Astrocyte (in vitro differentiated cells and primary cell): ENCODE data around the gene ATXN2L. TPM values are rescaled to one million over a fixed set of nuclear protein-coding genes. Genes with fewer than 3 reads are reported as not detected.
A peak's percentile ranks its signal among the peaks of the same experiment; 100 is the strongest.

ENCODE experiments used
- DNase-seq: peaks from one replicate; pipeline ENCODE4 v3.0.0-alpha.2; 2010; ENCODE audit warnings: low read depth
- FAIRE-seq: peaks from 2 replicates; lab custom pipeline; 2011; peaks lifted over from hg19 to GRCh38; lab: Jason Lieb, UNC
- H2AFZ ChIP-seq: 2 replicates; pipeline ENCODE4 v1.6.0; 2012; ENCODE audit warnings: low read depth, low read length, inconsistent platforms
- H3K27ac ChIP-seq: 2 replicates; pipeline ENCODE4 v1.5.1; 2011; ENCODE audit warnings: low read depth, low read length, inconsistent platforms
- H3K27me3 ChIP-seq: 2 replicates; pipeline ENCODE4 v1.6.0; 2011; ENCODE audit warnings: low read length, inconsistent platforms; ENCODE audit not compliant: insufficient read depth
- H3K36me3 ChIP-seq: 2 replicates; pipeline ENCODE4 v1.5.1; 2011; ENCODE audit warnings: low read length, inconsistent platforms; ENCODE audit not compliant: insufficient read depth
- H3K4me1 ChIP-seq: 2 replicates; pipeline ENCODE4 v1.5.1; 2011; ENCODE audit warnings: low read length, inconsistent platforms; ENCODE audit not compliant: insufficient read depth
- H3K4me2 ChIP-seq: 2 replicates; pipeline ENCODE4 v1.6.0; 2012; ENCODE audit warnings: low read length, inconsistent platforms
- H3K4me3 ChIP-seq: 2 replicates; pipeline ENCODE4 v1.5.1; 2011; ENCODE audit warnings: low read depth, mild to moderate bottlenecking, low read length, inconsistent platforms; ENCODE audit not compliant: insufficient read depth
- H3K79me2 ChIP-seq: 2 replicates; pipeline ENCODE4 v1.6.0; 2012; ENCODE audit warnings: mild to moderate bottlenecking, low read length, inconsistent platforms; ENCODE audit not compliant: insufficient read depth
- H3K9ac ChIP-seq: 2 replicates; pipeline ENCODE4 v1.6.0; 2012; ENCODE audit warnings: mild to moderate bottlenecking, low read length, inconsistent platforms
- H3K9me3 ChIP-seq: 2 replicates; pipeline ENCODE4 v1.5.1; 2012; ENCODE audit warnings: low read depth, mild to moderate bottlenecking, low read length, inconsistent platforms; ENCODE audit not compliant: insufficient read depth
- H4K20me1 ChIP-seq: 2 replicates; pipeline ENCODE4 v1.6.0; 2012; ENCODE audit warnings: low read length, inconsistent platforms; ENCODE audit not compliant: insufficient read depth
- H3K27ac Mint-ChIP-seq: one replicate; pipeline ENCODE4 v1.8.0; 2021; ENCODE audit warnings: mild to moderate bottlenecking, mixed read lengths; ENCODE audit not compliant: unreplicated experiment
- H3K27me3 Mint-ChIP-seq: one replicate; pipeline ENCODE4 v1.8.0; 2021; ENCODE audit warnings: low read depth, mixed read lengths; ENCODE audit not compliant: unreplicated experiment
- H3K36me3 Mint-ChIP-seq: one replicate; pipeline ENCODE4 v1.8.0; 2021; ENCODE audit warnings: low read depth, mixed read lengths; ENCODE audit not compliant: unreplicated experiment
- H3K4me1 Mint-ChIP-seq: one replicate; pipeline ENCODE4 v1.8.0; 2021; ENCODE audit warnings: low read depth, mixed read lengths; ENCODE audit not compliant: unreplicated experiment
- H3K4me3 Mint-ChIP-seq: one replicate; pipeline ENCODE4 v1.8.0; 2021; ENCODE audit warnings: mild to moderate bottlenecking, moderate library complexity, mixed read lengths; ENCODE audit not compliant: unreplicated experiment
- H3K9me3 Mint-ChIP-seq: one replicate; pipeline ENCODE4 v1.8.0; 2021; ENCODE audit warnings: mild to moderate bottlenecking, mixed read lengths; ENCODE audit not compliant: unreplicated experiment
- EZH2 ChIP-seq: IDR thresholded peaks from 2 replicates; pipeline ENCODE4 v1.6.1; 2012; ENCODE audit warnings: mild to moderate bottlenecking, low read length, inconsistent platforms; ENCODE audit not compliant: insufficient read depth
- total RNA-seq: library from RNA; stranded (reverse); gene quantifications from 2 replicates; pipeline ENCODE4 v1.2.1, GENCODE V29; 2021
- TF ChIP-seq, protein P1 (sequence below): IDR thresholded peaks from 2 replicates; pipeline ENCODE4 v1.5.1; 2011; ENCODE audit warnings: low read depth, mild to moderate bottlenecking, inconsistent platforms, low read length, moderate library complexity; ENCODE audit not compliant: insufficient read depth

The ATXN2L gene
- total RNA-seq, 1 donor from 2014 or later: 191 TPM

GRCh38 chr16:28872952-28873351, 50.2 kb downstream of the ATXN2L start:
- no peaks in the 10 kb centered on the region for H3K9me3 ChIP-seq
- no peak for TF ChIP-seq EZH2
- TF ChIP-seq, protein P1, sequence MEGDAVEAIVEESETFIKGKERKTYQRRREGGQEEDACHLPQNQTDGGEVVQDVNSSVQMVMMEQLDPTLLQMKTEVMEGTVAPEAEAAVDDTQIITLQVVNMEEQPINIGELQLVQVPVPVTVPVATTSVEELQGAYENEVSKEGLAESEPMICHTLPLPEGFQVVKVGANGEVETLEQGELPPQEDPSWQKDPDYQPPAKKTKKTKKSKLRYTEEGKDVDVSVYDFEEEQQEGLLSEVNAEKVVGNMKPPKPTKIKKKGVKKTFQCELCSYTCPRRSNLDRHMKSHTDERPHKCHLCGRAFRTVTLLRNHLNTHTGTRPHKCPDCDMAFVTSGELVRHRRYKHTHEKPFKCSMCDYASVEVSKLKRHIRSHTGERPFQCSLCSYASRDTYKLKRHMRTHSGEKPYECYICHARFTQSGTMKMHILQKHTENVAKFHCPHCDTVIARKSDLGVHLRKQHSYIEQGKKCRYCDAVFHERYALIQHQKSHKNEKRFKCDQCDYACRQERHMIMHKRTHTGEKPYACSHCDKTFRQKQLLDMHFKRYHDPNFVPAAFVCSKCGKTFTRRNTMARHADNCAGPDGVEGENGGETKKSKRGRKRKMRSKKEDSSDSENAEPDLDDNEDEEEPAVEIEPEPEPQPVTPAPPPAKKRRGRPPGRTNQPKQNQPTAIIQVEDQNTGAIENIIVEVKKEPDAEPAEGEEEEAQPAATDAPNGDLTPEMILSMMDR: no peak
- Mint-ChIP-seq H3K27me3 (no peaks in the 10 kb centered on the region), H3K36me3 (peaks cover 13% of the 10 kb centered on the region), H3K9me3 (no peaks in the 10 kb centered on the region), H3K4me3 (no peak overlapping the region), H3K27ac (no peak overlapping the region), H3K4me1 (peaks cover 2% of the 10 kb centered on the region)
- no peak for DNase-seq
- H3K4me2 ChIP-seq: no peak overlapping the region
- H3K36me3 ChIP-seq: peaks cover 14% of the 10 kb centered on the region
- no peaks in the 10 kb centered on the region for H3K27me3 ChIP-seq
- H3K4me3 ChIP-seq: no peak overlapping the region
- no peak for FAIRE-seq
- H4K20me1 ChIP-seq: peaks cover 20% of the 10 kb centered on the region
- no peak overlapping the region for H2AFZ ChIP-seq
- H3K79me2 ChIP-seq: no peaks in the 10 kb centered on the region
- H3K4me1 ChIP-seq: no peaks in the 10 kb centered on the region
- H3K27ac ChIP-seq: no peak overlapping the region
- no peak overlapping the region for H3K9ac ChIP-seq

DNA sequence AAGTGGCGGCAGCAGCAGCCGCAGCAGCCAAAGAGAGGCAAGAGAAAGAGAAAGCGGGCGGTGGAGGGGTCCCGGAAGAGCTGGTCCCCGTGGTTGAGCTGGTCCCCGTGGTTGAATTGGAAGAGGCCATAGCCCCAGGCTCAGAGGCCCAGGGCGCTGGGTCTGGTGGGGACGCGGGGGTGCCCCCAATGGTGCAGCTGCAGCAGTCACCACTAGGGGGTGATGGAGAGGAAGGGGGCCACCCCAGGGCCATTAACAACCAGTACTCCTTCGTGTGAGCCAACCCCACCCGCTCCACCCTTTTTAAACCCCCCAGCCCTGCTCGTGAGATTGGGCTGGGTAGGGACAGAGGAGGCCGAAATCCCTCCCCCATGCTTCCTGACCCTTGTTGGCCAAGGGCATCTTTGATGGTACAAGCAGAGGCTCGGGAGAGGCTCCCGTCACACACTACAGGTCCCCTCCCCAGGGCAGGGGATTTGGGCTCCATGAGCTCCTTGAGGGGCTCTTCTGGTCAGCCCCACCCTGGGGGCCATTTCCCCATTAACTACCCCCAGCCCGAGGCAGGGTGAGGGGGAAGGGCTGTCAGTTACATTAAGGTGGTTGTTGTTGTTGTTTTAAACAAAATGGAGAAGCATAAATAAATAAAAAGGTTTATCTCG, 50.9 kb downstream of the ATXN2L start:
- Histone ChIP-seq H3K27me3 (no peaks in the 10 kb centered on the region), H3K4me3 (no peak overlapping the region), H3K9ac (no peak overlapping the region), H3K9me3 (no peaks in the 10 kb centered on the region), H4K20me1 (peaks cover 20% of the 10 kb centered on the region), H3K27ac (no peak overlapping the region), H3K4me1 (no peaks in the 10 kb centered on the region), H3K4me2 (no peak overlapping the region), H3K79me2 (no peaks in the 10 kb centered on the region), H2AFZ (no peak overlapping the region), H3K36me3 (peaks cover 11% of the 10 kb centered on the region)
- FAIRE-seq (no peak), DNase-seq (no peak)
- no peak overlapping the region for H3K27ac Mint-ChIP-seq
- H3K4me1 Mint-ChIP-seq: peaks cover 2% of the 10 kb centered on the region
- peaks cover 13% of the 10 kb centered on the region for H3K36me3 Mint-ChIP-seq
- TF ChIP-seq, protein P1: peak; percentile 25
- TF ChIP-seq EZH2: no peak
- no peak overlapping the region for H3K4me3 Mint-ChIP-seq
- no peaks in the 10 kb centered on the region for H3K27me3 Mint-ChIP-seq
- H3K9me3 Mint-ChIP-seq: no peaks in the 10 kb centered on the region

DNA sequence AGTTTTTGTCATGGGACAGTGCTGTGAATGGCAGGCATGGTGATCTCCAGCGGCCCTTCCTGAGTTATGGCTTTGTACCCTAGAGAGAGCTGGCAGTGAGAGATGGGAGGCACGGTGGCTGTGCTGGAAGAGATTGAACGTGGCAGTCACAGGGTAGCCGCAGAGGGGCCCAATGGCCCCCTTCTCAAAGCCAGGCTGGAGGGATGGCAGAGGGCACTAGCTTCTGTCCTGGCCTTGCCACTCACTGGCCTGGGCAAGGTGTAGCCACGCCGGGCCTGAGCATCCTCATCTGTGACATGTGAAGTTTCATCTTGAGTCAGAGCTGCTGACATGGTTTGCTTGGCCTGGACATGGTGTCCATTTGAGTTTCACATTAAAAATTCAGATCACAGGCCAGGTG, 51.6 kb downstream of the ATXN2L start:
- Histone ChIP-seq H3K36me3 (peaks cover 6% of the 10 kb centered on the region), H3K4me1 (peaks cover 4% of the 10 kb centered on the region), H3K9me3 (no peaks in the 10 kb centered on the region), H3K79me2 (no peaks in the 10 kb centered on the region), H2AFZ (no peak overlapping the region), H3K4me2 (no peak overlapping the region), H3K4me3 (no peak overlapping the region), H4K20me1 (peaks cover 20% of the 10 kb centered on the region), H3K27me3 (no peaks in the 10 kb centered on the region), H3K9ac (no peak overlapping the region), H3K27ac (no peak overlapping the region)
- DNase-seq (no peak), FAIRE-seq (no peak)
- Mint-ChIP-seq H3K9me3 (no peaks in the 10 kb centered on the region), H3K4me1 (peaks cover 2% of the 10 kb centered on the region), H3K36me3 (peaks cover 11% of the 10 kb centered on the region), H3K27me3 (no peaks in the 10 kb centered on the region), H3K27ac (no peak overlapping the region), H3K4me3 (no peak overlapping the region)
- TF ChIP-seq, protein P1: no peak
- TF ChIP-seq EZH2: no peak
